ENCODE data around the gene RPL21.

RPL21 gene

DNA sequence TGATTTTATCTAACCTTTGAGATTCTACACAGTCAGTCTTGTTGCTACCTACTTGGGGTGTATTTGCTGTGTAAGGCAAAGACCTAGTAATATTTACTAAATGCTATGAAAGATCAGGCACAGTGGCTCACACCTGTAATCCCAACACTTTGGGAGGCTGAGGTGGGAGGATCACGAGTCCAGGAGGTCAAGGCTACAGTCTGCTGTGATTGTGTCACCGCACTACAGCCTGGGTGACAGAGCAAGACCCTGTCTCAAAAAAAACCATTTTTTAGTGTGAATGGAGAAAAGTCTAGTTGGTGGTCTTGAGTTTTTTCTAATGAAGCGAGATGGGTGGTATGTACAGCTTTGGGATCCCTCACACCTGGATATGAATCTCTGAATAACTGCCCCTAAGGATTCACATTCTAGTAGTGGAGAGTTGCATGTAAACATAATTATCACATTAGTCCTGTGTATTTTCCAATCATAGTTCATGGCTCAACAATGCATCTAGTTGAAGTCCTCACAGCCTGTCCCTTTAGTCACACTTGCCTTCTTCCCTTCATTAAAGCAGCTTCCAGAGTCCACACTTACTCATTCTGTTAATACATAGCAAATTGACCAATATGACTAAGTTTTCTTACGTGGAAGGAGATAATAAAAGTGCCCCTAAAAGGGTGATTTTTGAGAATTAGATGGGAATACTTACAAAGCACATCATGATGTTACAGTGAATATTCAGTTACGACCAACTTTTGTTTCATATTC, 7.5 kb downstream of the RPL21 start:
- DNase-seq (ENCODE audit: low read depth, low spot score): no peak

DNA sequence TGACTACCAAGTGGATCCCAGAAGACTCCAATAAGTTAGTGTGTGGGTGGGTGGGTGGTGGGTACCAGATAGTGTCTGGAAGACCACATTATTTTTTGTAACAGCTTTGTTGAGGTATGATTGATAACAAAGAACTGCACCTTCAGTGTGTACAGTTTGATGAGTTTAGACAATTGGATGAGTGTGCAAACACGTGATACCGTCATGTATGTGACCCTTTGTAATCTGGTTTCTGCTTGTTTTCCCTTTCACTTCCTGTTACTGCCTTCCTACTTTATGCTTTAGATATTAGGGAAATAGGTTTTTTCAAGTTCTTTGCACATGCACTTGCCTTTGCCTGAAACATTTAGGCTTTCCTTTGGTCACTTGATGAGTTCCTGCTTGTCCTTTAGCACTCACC, 8.5 kb downstream of the RPL21 start:
- DNase-seq (ENCODE audit: low read depth, low spot score): no peak

DNA sequence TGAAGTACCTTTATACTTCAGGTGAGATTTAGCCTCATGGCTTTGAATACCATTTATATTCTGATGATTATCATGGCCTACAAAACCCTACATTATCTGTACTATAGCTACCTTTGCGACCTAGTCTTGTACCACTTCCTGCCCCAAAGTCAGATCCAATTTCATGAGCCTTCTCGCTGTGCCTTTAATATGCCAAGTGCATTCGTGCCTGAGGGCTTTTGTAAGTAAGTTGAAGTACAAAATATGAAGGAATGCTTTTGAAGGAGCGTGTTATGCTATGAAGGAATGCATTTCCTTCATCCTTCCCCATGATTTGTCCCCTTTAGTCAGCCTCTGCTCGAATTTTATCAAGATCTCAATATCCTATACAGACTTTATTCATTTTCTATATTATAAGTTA, 10.0 kb downstream of the RPL21 start:
- no peak for DNase-seq (ENCODE audit: low read depth, low spot score)

DNA sequence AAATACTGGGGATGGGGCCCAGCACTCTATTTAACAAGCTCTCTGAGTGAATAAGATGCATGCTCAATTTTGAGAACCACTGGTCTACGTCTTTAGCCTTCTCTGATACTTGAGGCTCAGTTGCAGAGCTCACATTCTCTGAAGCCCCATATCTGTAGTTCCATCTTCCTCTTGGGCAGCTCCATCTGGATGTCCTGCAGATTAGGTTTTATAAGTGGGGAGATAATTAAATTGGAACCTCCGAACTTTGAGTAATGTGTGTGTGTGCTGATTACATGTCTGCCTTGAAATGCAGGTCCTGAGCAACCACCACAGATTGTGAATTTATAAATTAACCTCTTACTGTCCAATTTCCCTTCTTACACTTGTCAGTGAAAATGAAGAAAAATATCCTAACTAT, 12.1 kb downstream of the RPL21 start:
- no peak for DNase-seq (ENCODE audit: low read depth, low spot score)

DNA sequence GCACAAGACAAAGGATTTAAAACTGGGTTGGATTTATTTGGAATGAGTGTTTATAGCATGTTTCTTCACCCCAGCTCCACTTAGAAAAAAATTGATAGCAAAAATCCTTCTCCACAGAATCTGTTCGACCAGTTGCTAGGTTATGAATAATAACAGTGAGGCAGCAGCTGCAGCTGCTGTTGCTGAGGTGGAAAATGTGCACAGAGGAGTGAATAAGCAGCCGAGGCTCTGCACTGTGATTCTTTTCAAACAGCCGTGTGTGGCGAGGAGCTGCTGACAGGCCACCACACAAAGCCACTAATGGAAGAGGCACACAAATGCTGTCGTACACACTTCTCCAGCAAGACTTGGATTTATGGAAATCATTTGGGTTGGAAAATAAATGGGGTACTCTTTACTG, 12.8 kb downstream of the RPL21 start:
- no peak for DNase-seq (ENCODE audit: low read depth, low spot score)

DNA sequence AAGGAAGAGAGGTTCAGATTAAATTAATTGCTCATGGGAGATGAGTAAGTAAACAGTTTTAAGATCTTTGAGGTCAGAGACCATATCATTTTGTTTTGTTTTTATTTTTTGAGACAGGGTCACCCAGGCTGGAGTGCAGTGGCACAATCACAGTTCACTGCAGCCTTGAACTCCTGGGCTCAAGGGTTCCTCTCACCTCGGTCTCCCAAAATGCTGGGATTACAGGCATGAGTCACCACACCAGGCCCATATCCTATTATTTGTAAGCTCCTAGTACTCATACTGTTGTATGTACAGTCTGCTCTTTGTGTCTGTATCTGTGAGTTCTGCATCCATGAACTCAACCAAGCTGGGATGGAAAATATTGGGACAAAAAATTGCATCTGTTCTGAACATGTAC, 13.3 kb downstream of the RPL21 start:
- no peak for DNase-seq (ENCODE audit: low read depth, low spot score)

DNA sequence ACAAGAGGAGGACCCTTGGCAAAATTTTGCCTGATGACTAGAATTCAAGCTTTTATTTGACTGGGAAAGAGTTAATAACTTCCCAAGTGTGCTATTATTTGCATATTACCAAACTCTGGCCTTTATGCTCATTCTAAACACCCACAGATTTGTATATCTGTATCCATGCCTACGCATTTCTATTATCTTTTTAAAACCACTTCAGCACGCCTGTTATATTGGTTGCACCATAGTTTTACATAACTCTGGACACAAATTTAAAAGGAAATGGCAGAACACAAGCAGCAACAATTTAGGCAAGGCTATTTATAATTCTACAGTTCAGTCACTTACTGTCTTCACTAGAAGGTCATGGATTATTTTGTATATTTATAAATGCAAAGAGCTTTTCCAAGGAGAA, 15.6 kb downstream of the RPL21 start:
- DNase-seq (ENCODE audit: low read depth, low spot score): no peak

DNA sequence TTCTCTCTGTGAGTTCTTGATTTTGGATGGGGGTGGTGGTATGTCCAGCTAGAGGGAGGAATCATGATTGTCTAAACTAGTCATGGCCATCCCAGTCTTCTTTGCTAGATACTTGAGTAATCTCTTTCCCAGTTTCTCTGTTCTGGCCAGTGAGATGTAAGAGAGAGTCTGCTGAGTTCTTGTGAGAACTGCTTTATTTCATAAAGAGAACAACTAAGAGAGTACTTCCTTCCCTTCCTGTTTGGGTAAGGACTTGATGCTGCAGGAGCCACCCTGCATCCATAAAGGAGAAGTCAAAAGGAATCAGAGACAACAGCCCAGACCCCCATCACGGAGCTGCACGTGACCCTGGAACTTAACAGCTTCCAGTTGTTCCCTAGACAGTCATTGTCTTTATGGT, 16.2 kb downstream of the RPL21 start:
- no peak for DNase-seq (ENCODE audit: low read depth, low spot score)

DNA sequence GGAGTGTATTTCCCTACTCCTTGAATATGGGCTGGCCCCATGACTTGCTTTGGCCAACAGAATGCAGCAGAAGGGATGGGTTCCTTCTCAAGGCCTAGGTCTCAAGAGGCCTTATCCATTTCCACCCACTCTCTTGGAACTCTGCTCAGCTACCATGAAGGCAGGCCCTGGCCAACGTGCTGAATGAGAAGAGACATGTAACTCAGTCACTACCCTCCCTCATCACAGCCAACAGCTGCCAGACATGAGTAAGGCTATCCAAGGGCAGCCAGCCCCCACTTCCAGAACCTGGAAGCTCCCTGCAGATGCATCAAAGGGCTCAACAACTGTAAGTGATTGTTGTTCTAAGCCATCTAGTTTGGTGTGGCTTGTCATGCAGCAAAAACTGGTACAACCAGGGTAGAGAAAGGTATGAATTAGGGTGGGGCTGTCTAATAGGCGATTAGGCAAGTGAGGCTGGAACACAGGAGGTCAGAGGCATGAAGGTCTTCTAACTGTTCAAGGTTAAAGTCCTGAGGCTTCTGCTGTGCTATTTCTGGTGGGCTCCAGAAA, 17.8 kb downstream of the RPL21 start:
- DNase-seq (ENCODE audit: low read depth, low spot score): no peak

DNA sequence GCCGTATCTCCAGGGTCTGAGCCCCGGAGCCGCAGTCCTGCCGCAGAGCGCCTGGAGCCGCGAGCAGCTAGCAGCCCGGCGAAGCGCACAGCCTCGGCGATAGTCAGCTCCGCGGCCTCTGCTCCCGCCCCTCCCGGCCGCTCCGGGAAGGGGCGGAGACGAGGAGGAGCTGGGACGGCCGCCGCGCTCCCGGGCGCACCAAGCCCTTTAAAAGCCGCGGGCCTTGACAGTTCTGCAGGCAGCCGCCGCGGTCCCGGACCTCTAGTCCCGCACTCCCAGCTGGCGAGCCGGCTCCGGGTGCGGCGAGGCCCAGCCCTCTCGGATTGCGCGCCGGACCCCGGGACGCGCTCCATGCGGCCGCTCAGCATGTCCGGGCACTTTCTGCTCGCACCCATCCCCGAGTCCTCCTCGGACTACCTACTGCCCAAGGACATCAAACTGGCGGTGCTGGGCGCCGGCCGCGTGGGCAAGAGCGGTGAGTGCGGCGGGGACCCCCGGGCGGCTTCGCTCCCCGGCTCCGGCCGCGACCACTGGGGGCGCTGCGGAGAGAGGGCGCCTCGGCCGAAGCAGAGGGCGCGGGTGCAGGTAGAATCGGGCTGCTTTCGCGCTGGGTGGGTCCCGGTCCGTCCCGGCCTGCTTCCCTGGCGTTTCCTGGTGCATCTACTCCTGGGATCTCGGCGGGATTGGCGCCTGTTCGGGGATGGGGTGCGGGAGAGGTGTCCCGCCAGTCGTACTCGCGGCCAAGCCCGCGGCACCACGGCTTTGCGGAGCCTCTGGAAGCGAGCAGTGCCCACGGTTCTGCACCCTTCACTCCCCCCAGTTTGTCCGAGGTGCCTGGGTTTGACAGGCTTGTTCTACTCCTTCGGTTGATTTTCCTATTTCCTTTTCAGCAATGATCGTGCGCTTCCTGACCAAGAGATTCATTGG, 19.5 kb downstream of the RPL21 start, which contains the start of gene RASL11A:
RASL11A (plus strand) TSS at position 237 of the 927 bp plus-strand sequence; CDS start at position 352, 115 bp downstream.
- peak; percentile 39 for DNase-seq (ENCODE audit: low read depth, low spot score)

DNA sequence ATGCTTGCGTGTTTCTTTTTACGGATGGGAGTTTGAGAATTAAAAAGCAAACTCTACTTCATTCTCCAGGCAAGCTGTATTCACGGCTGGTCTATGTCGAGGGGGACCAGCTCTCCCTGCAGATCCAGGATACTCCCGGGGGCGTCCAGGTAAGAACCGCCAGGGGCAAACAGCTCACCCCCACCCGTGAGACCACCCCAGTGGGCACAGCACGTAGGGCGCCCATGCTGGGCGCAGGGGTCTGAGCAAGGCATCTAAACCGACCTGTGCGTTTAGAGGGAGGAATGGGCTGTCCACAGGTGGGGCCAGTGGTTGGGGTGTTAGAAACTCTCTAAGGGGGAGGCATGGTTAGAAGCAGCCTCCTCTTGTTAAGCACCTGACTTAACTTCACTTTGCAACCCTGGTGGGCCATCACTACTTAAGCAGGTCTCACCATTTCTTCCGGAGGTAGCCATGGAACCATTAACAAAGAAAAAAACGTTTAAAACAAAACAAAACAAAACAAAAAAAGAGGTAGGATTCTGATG, 20.3 kb downstream of the RPL21 start:
- no peak for DNase-seq (ENCODE audit: low read depth, low spot score)

DNA sequence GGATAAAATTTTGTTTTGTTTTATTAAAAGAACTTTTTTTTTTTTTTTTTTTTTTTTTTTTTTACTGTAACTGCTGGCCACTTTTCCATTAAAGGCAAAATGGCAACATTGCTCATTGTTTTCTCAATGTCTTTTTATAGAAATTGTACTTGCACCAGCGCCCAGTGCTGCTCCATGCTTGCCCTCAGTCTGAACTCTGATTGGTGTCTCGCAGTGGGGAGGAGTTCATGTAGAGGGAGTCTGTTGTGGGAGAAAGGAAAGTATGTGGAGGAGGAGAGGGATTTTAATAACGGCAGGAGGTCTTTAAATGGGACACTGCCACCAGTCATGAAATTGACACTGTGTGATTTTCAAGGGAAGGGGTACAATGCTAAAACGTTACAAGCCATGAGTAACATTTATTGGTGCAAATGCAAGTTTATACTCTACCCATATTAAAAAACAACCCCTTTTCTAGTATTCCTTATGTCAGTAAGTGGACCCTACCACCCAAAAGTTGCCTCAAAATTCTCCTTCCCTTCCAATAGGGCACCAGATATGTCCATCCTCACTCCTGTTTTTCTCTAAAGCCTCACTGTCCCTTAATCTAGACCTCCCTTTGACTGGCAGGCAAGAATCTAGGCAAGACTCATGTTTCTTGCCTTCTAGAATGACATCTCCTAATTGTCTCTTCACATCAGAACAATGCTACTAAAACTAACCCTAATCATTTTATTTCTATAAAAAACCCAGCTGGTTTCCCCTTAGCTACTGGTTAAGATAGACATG, 22.5 kb downstream of the RPL21 start:
- no peak for DNase-seq (ENCODE audit: low read depth, low spot score)

DNA sequence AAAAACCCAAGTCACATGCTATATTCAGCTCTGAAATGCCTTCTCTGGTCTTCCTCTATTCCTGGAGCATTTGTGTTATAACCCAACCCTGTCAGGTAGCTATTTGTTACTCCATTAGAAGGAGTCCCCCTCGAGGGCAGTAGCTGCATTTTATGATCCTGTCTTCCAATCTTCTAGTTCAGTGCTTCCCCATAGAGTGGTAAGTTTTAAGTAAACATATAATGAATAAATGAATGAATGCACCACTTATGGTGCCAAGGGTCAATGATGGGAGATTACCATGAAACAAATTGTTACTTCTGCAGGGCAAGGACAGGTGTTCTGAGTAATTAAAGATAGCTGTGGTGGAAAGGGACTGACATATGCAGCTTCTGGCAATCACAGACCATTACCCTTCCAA, 23.3 kb downstream of the RPL21 start:
- DNase-seq (ENCODE audit: low read depth, low spot score): no peak

DNA sequence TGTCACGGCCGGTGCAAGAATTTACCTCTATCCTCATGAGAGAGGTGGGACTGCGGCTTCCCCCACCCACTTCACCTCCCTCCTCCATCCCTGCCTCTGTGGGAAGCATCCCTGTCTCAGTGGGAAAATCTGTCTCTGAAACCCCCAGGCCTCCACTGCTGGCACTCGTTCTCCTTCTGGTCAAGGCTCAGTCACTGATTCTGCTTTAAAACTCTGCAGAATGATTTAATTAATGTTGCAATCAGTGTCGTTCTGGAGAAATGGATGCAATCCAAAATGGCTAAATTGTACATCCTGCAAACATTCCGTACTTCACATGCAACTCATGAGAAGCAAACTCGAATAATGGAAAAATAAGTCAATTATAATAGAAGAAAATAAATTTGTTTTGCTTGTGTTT, 24.8 kb downstream of the RPL21 start:
- no peak for DNase-seq (ENCODE audit: low read depth, low spot score)

DNA sequence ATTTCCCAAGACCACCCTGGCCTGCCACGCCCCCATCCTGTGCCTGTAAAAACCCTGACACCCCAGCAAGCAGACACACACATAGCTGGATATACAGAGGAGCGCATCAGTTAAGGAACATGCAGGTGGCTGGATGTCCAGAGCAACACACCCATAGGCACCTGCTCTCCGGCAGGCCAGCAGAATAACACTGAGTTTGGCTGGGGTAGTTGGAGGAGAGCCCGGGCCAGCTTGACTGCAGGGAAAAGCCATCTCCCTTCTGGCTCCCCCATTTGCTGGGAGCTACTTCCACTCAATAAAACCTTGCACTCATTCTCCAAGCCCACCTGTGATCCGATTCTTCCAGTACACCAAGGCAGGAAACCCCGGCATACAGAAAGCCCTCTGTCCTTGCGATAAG, 28.1 kb downstream of the RPL21 start:
- no peak for DNase-seq (ENCODE audit: low read depth, low spot score)

DNA sequence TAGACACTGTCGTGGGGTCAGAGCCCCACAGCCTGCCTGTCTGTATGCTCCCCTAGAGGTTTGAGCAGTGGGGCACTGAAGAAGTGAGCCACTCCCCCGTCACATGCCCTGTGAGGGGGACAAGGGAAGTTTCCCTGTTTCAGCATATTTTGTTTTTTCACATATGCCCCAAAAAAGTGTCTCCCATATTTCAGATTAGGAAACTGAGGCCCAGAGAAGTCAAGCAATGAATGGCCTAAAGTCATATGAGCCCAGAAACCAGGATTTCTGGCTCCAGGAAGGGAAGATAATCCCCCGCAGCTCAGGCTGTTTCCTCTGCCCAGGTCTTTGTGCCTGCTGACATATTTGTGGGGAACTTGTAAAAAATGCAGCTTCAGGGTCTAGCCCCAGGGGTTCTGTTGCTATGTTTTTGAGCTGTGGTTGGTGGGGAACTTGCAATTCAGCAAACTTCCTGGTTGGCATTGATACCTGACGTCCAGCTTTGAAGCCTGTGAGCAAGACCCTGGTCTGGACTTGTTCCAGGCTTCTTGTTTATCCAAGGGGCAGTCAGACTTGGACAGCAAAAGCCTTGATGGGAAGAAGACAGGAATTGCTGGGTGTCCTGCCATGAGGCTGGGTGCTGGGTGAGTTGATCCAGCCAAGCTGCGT, 28.8 kb downstream of the RPL21 start:
- DNase-seq (ENCODE audit: low read depth, low spot score): no peak

DNA sequence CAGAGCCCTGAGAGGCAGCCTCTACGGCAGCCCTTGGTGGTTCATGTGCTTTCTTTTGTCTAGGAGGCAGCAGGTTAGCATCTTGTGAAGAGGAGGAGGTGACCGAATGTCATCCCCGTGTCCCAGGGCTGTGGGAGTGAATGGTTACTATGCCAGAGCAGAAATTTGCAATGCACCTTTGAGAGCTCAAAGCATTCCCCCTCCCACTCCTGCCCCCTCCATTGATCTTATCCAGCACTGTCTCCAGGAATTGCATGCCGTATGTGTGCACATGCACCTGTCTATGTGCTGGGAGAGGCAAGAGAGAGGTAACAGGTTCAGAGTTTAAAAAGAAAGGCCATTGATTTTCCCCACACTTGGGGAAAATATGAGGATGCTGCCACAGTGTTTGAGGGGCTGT, 29.5 kb downstream of the RPL21 start:
- no peak for DNase-seq (ENCODE audit: low read depth, low spot score)

DNA sequence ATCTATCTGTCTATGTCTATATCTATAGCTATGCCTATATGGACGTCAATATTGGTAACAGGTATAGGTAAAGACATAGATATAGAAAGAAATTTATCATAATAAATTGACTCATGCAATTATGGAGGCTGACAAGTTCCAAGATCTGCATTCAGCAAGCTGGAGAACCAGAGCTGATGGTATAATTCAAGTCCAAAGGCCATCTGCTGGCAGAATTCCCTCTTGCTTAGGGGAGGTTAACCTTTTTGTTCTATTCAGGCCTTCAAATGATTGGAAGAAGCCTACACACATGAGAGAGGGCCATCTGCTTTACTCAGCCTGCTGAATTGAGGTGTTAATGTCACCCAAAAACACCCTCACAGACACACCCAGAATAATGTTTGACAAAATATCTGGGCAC, 30.1 kb downstream of the RPL21 start:
- no peak for DNase-seq (ENCODE audit: low read depth, low spot score)

DNA sequence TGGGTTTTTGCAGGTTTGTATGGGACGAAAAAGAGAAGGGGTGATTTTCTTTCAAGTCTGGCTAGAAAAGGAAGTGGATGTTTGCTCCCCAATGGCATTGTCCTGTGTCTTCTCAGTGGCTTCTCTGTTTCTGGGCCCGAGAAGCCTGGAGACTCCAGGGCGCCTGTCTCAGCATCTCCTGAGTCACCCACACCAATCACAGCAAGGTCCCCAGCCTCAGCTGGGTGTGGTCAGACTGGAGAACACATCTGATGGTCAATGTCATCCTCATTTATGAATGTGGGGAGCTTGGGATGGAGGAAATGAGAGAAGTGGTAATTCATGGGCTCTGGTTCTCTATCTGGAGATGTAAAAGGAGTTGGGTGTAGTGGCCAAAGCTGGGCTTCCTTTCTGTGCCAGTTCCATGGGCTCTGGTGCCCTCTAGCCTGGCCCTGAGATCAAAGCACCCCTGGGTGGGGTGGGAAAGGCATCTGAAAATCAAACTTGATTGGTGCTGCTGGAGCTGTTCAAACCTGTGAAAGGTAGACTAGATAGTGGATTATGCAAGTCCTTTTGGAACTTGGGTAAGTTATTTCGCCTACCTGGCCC, 32.6 kb downstream of the RPL21 start:
- no peak for DNase-seq (ENCODE audit: low read depth, low spot score)

DNA sequence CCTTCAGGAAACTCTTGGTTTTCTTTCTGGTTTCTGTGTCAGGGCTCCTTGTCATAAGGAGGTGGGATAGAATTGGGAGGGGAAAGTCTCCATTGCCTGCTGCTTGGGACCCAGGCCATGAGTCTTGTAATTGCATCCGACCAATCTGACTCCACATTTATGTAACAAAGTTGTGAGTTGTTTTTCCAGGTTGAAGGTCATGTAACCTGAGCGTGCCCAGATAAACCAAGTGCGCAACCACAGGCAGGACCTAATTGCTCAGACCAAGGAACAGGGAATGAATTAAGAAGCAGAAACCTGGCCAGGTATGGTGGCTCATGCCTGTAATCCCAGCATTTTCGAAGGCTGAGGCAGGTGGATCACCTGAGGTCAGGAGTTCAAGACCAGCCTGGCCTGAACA, 37.0 kb downstream of the RPL21 start:
- no peak for DNase-seq (ENCODE audit: low read depth, low spot score)
